ENCODE results near the gene TMEM132C. TPM values are rescaled to one million over a fixed set of nuclear protein-coding genes. Genes with fewer than 3 reads are reported as not detected.

The TMEM132C gene
- polyA plus RNA-seq, 3 donors = 2.4 to 3.0 (median 2.4) TPM

DNA sequence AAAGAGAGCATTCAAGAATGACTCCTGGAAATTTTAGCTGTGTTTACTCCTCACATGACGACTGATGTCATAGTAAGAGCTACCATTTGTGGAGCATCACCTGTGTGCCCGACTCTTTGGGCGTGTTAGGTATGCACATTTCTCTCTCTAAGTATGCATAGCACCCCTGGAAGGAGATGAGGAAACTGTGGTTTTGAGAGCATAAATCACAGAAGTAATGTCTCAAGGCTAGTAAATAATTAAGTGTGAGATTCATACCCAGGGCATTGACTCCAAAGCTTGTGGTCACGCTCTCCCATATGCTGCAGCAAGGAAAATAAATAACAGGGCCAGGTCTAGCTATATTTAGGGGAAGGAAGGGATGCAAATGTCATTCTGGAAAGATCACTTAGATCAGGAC, 340.7 kb downstream of the TMEM132C start:
- DNase-seq = no peak

DNA sequence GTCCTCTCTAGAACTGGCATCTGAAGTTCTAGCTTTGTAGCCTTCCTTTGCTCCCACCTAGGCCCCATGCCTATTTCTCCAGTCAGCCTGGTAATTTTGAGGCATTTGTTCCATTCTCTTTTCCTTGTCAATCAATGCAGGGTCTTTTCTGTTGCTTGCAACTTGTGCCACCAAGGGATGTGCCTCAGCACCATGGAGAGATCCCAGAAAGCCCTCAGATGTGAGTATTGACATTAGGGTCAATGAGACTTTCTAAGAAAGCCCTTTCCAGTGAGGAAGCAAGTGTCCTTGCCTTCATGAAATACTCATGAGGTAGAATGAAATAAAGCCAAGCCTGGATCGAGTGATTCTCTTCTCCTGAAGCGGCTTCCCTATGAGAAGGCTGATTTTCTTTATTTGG, 342.9 kb downstream of the TMEM132C start:
- peak; percentile 19 for DNase-seq

- DNase-seq = no peak
Observed at GRCh38 chr12:128611736-128612135, 344.8 kb downstream of the TMEM132C start.

GRCh38 chr12:128612150-128612850, 345.3 kb downstream of the TMEM132C start:
- no peak for DNase-seq

GRCh38 chr12:128613837-128614590, 347.0 kb downstream of the TMEM132C start:
- DNase-seq = no peak

GRCh38 chr12:128617304-128617833, 350.4 kb downstream of the TMEM132C start:
- no peak for DNase-seq

DNA sequence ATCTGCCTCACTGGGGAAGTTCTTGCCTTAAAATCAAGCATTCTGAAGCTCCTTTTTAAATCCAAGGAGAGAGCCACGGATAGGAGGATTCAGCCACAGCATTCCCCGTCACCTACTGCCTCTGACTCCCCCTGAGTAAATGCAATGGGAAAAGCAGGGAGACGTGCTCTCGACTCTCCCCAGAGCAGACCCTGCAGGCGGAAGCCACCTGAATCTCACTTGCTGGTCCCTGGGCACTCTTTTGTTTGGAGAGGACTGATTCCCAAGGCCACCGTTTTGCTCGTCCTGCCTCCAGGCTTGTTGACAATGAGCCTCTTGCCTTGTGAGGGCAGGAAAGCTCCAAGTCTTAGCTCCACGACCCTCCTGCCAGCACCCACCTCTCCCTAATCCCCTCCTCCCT, 352.3 kb downstream of the TMEM132C start:
- DNase-seq = no peak

GRCh38 chr12:128621304-128621703, 354.3 kb downstream of the TMEM132C start:
- DNase-seq = no peak

- DNase-seq = no peak
Observed at GRCh38 chr12:128623748-128624147, 356.8 kb downstream of the TMEM132C start.

GRCh38 chr12:128626808-128627320, 359.9 kb downstream of the TMEM132C start:
- DNase-seq = no peak

DNA sequence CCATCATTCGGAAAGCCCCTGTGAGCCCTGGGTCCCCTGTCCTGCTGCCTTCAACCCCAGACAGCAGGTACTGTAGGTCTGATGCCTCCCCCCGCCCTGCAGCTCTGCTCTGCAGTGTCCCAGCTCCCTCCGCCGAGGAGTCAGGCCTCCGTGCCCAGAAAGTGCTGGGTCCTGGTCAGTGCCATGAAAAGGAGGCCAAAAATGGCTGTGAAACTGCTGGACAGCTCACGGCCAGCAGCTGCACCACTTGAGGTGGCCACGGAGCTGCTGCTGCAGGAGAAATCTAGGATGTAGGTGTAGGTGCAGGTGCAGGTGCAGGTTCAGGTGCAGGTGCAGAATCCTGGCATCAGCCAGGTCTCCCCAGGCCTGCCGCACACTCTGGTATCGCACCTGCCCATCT, 360.7 kb downstream of the TMEM132C start:
- DNase-seq = no peak

GRCh38 chr12:128629979-128630378, 363.0 kb downstream of the TMEM132C start:
- DNase-seq = no peak

- DNase-seq = no peak
Observed at GRCh38 chr12:128637642-128638606, 371.0 kb downstream of the TMEM132C start.

DNA sequence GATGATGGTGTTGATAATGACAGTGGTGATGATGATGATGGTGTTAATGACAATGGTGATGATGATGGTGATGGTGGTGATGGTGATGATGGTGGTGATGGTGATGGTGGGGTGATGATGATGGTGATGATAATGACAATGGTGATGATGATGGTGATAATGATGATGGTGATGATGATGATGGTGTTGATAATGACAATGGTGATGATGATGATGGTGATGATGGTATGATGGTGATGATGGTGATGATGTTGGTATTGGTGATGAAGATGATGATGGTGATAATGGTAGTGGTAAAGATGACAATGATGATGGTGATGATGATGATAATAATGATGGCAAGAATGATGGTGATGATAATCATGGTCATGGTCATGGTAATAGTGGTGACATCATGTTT, 372.1 kb downstream of the TMEM132C start:
- DNase-seq = no peak

DNA sequence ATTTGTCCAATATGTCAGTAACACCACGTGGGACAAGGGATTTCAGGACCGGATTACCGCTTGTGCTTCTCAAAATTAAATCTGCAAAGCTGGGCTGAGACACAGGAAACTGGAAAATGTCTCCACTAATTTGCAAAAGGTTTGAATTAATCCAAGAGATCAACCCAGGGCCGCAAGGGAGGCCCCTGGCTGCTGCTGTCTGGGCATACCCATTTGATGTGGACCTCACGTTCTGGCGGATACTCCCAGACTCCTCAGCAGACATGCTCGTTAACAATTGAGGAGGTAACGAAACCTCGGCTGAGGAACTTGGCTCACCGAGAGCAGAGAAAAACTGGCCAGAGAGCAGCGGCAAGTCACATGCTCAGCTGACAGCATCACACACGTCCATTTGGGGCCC, 376.2 kb downstream of the TMEM132C start:
- no peak for DNase-seq

GRCh38 chr12:128644664-128645296, 377.8 kb downstream of the TMEM132C start:
- DNase-seq = no peak

GRCh38 chr12:128649902-128650301, 382.9 kb downstream of the TMEM132C start:
- no peak for DNase-seq

DNA sequence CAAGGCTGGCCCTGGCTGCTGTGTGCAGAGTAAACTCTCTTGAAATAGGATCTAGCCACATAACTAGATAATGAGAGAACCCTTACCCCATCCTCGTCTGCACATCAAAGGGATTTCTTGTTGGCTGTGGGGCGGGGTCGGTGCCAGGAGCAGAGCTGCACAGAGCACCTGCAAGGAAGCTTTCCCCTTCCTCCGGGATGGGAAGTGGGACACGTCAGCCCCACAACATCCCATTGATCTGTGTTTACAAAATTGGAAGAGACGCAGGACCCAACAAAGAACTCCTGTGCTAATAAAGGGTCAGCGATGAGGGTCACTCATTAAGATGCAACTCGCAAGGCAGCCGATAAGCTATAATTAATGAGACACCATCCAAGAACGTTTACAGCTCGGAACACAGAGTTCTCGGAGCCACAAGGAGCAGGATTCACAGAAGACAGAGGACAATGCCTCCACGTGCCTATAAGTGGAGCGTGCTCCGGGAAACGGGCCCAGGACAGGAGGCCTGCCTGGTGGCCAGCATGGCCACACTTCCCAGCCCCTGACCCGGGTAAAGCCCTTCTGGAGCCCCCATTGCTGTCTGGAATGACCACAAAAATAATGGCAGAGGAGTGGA, 385.3 kb downstream of the TMEM132C start:
- no peak for DNase-seq

- DNase-seq = no peak
Observed at GRCh38 chr12:128654468-128654867, 387.5 kb downstream of the TMEM132C start.

- no peak for DNase-seq
Observed at GRCh38 chr12:128657378-128657777, 390.4 kb downstream of the TMEM132C start.
